GM23338 (cell line): ENCODE results near the gene MATN3.

Experiments used
- EZH2 ChIP-seq: fragments of 200-600 bp; sonication (generic); IDR thresholded peaks from one replicate; pipeline ENCODE4 v1.8.0; 2017; ENCODE audit warnings: antibody characterized with exemption, mild to moderate bottlenecking, low read depth; ENCODE audit not compliant: unreplicated experiment
- EZH2phosphoT487 ChIP-seq: fragments of 200-600 bp; sonication (generic); IDR thresholded peaks from one replicate; pipeline ENCODE4 v1.8.1; 2018; ENCODE audit warnings: antibody characterized with exemption; ENCODE audit not compliant: unreplicated experiment
- POLR2AphosphoS5 ChIP-seq: IDR thresholded peaks from 2 replicates; pipeline ENCODE4 v1.6.1; 2016; ENCODE audit warnings: antibody characterized with exemption, low read depth
- TF ChIP-seq, protein P1 (sequence below), 2 experiments: fragments of 200-600 bp in 1 of 2; sonication (generic) in 1 of 2; conservative IDR thresholded peaks; 2 replicates each; pipeline versions ENCODE4 v1.5.1 to v1.6.1; 2016 to 2017; ENCODE audit warnings: antibody characterized with exemption in 2 of 2, low read depth in 2 of 2, mild to moderate bottlenecking in 2 of 2, moderate library complexity in 1 of 2
- TF ChIP-seq, protein P2 (sequence below): IDR thresholded peaks from 2 replicates; pipeline ENCODE4 v1.6.1; 2016; ENCODE audit warnings: antibody characterized with exemption
- TF ChIP-seq, protein P3 (sequence below): IDR thresholded peaks from one replicate; pipeline ENCODE4 v1.6.1; 2018; ENCODE audit warnings: antibody characterized with exemption; ENCODE audit not compliant: unreplicated experiment

DNA sequence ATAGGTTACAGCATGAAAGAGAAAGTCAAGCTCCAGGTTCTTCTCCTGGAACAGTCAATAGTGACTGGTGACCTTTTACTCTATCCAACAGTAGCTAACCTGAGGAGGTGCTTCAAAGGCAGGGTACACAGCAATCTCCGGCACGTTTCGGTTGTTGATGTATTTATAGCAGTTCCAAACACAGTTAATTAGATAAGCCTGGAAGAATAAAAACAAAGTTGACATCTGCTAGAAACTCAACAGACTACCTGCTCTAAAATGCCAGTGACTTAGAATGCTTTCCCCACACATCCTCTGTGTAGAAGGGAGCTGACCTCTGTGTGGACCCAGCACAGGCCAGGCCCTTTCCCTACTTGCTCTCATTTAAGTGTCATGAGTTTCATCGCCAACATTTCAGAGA lies 21.8 kb upstream of the MATN3 start:
- TF ChIP-seq, protein P1, sequence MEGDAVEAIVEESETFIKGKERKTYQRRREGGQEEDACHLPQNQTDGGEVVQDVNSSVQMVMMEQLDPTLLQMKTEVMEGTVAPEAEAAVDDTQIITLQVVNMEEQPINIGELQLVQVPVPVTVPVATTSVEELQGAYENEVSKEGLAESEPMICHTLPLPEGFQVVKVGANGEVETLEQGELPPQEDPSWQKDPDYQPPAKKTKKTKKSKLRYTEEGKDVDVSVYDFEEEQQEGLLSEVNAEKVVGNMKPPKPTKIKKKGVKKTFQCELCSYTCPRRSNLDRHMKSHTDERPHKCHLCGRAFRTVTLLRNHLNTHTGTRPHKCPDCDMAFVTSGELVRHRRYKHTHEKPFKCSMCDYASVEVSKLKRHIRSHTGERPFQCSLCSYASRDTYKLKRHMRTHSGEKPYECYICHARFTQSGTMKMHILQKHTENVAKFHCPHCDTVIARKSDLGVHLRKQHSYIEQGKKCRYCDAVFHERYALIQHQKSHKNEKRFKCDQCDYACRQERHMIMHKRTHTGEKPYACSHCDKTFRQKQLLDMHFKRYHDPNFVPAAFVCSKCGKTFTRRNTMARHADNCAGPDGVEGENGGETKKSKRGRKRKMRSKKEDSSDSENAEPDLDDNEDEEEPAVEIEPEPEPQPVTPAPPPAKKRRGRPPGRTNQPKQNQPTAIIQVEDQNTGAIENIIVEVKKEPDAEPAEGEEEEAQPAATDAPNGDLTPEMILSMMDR (conservative IDR thresholded peaks at IDR 0.05; ENCODE audit: low read depth in 2 of 2) = no peak
- no peak for TF ChIP-seq EZH2phosphoT487
- no peak for TF ChIP-seq POLR2AphosphoS5
- TF ChIP-seq, protein P2, sequence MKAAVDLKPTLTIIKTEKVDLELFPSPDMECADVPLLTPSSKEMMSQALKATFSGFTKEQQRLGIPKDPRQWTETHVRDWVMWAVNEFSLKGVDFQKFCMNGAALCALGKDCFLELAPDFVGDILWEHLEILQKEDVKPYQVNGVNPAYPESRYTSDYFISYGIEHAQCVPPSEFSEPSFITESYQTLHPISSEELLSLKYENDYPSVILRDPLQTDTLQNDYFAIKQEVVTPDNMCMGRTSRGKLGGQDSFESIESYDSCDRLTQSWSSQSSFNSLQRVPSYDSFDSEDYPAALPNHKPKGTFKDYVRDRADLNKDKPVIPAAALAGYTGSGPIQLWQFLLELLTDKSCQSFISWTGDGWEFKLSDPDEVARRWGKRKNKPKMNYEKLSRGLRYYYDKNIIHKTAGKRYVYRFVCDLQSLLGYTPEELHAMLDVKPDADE = no peak
- no peak for TF ChIP-seq EZH2
- TF ChIP-seq, protein P3, sequence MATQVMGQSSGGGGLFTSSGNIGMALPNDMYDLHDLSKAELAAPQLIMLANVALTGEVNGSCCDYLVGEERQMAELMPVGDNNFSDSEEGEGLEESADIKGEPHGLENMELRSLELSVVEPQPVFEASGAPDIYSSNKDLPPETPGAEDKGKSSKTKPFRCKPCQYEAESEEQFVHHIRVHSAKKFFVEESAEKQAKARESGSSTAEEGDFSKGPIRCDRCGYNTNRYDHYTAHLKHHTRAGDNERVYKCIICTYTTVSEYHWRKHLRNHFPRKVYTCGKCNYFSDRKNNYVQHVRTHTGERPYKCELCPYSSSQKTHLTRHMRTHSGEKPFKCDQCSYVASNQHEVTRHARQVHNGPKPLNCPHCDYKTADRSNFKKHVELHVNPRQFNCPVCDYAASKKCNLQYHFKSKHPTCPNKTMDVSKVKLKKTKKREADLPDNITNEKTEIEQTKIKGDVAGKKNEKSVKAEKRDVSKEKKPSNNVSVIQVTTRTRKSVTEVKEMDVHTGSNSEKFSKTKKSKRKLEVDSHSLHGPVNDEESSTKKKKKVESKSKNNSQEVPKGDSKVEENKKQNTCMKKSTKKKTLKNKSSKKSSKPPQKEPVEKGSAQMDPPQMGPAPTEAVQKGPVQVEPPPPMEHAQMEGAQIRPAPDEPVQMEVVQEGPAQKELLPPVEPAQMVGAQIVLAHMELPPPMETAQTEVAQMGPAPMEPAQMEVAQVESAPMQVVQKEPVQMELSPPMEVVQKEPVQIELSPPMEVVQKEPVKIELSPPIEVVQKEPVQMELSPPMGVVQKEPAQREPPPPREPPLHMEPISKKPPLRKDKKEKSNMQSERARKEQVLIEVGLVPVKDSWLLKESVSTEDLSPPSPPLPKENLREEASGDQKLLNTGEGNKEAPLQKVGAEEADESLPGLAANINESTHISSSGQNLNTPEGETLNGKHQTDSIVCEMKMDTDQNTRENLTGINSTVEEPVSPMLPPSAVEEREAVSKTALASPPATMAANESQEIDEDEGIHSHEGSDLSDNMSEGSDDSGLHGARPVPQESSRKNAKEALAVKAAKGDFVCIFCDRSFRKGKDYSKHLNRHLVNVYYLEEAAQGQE = no peak
